HG03159 (cell line): ENCODE measurements around the gene CYB5D1.

ENCODE experiments used
- ATAC-seq: cut with Tn5 transposase; IDR thresholded peaks from one replicate; pipeline ENCODE4 v1.9.1; 2021; ENCODE audit warnings: mild to moderate bottlenecking, moderate library complexity; ENCODE audit not compliant: unreplicated experiment

CYB5D1 gene

GRCh38 chr17:7833795-7834541 is 23.8 kb upstream of the CYB5D1 start, which contains the start of gene KDM6B:
Gene KDM6B (plus strand): TSS chr17:7834217. CDS start chr17:7845555, 11,338 bp downstream.
- peak; percentile 51 for ATAC-seq

GRCh38 chr17:7834542-7834956 is 23.3 kb upstream of the CYB5D1 start:
- ATAC-seq = no peak

DNA sequence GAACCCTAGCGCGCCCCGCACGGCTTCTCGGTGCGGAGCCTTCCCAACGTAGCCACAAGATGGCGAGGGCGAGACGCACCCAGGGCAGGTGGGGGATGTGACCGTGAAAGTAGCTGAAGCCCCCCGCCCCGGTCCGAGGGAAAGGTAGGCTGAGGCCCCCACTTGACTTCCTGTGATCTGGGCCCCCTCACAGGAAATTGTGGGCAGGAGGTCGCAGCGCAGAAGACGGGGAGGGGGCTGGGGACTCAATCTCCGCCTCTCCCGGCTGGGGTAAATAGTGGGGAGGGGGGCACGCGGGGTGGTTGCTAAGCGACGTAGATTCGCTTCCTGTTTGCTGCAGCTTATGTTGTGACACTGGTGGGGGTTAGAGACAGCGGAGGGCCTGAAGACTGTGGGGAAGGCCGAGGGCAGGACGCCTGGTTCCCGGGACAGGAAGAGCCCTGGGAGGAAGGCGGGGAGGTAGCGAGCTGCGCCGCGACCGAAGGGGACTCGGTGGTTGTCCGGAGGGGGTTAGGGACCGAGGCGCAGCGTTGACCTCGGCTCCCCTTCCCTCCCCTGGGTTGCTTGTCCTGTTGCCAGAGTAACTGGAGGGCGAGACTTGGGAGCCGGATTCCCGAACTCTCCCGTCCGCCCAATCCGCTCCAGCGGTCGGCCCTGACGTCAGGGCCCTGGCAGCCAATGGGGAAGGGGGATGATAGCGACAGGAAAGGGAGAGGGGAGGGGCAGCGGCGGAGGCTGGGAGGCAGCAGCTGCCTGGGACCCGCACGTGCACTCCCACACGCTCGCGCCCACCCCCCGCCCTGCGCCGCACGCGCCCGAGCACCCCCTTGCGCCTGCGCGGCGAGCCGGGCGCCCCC is 22.6 kb upstream of the CYB5D1 start:
- ATAC-seq = peak; percentile 37

DNA sequence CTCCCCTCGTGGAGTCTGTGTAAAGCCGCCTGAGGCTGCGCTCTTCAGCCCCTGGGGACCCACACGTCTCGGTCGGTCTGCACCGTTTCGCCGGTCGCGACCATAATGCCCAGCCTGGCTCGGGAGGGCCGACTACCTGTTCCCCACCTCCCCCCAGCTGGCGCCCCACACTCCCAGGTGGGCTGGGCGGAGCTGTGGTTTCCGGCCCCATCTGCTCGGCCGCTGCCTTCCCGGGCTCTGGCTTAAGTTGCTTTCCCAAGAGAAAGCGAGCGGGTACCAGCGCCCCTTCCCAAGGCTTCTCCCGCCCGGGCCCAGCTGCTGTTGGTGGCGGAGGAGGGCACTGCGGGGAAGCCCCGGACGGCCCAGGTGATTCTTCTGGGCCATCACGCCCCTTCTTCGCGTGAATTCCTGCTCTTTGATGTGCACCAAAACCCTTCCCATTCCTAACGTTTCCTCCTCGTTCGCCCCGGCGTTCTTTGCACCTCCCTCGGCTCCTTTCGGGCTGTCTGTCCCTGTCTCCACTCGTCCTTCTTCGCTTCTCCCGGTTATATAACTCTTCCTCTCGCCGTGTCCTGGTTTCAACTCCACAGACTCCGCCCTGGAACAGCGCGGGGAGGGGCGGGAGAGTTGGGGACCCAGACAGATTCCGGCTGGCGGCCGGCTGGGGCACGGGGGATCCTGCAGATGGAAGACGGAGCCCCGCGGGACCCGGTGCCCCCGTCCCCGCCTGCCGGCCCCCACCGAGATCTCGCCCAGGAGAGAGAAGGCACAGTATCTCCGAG is 21.8 kb upstream of the CYB5D1 start:
- ATAC-seq = peak; percentile 22

GRCh38 chr17:7836596-7837407 is 21.0 kb upstream of the CYB5D1 start:
- ATAC-seq = no peak

GRCh38 chr17:7837408-7838088 is 20.3 kb upstream of the CYB5D1 start:
- no peak for ATAC-seq

DNA sequence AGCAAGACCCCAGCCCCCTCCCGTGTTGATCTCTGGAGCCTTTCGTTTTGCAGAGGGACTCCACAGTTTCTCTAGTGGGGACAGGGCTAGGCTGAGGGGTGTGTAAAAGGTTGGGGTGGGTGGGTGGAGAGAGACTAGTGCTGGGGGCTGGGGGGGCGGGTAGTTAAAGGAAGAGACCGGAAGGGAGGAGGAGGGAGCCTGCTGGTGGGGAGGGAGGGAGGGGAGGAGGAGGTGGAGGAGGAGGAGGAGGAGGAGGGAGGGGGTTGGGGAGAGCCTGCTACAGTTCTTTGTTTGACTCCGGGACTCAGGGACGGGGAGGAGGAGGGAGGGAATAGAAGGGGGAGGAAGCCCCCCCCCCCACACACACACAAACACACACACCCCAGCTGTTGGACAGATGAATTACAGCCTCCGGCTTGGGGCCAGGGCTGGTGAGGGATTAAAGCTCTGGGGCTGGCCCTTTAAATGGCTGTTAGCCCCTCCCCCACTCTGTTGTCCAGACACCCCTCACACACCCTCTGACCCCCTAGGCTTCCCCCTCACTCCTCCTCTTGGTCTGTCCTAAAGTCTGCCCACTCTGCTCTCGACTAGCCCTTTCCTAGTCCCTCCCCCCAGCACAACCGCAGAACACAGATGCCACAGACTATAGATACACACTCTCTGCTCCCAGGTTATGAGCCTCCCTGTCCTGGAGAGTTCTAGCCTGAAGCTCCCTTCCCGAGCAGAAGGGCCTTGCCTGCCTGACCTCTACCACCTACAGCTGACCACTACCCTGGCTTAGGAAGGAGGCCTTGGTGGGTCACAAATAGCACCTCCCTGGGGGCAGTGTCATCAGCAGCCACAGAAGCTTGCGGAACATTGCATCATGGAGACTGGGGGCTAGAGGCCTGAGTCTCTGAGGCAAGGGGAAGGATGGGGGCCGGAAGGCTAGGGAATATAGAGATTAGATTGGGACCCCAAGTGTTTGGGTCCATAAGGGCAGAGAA is 19.4 kb upstream of the CYB5D1 start:
- ATAC-seq = no peak

- ATAC-seq = no peak
These were observed 18.5 kb upstream of the CYB5D1 start for GRCh38 chr17:7839190-7839875.

- ATAC-seq = no peak
These were observed 17.9 kb upstream of the CYB5D1 start for GRCh38 chr17:7839876-7840261.

- no peak for ATAC-seq
These were observed 17.4 kb upstream of the CYB5D1 start for GRCh38 chr17:7840441-7840840.

- ATAC-seq = no peak
These were observed 16.9 kb upstream of the CYB5D1 start for GRCh38 chr17:7840875-7841274.

DNA sequence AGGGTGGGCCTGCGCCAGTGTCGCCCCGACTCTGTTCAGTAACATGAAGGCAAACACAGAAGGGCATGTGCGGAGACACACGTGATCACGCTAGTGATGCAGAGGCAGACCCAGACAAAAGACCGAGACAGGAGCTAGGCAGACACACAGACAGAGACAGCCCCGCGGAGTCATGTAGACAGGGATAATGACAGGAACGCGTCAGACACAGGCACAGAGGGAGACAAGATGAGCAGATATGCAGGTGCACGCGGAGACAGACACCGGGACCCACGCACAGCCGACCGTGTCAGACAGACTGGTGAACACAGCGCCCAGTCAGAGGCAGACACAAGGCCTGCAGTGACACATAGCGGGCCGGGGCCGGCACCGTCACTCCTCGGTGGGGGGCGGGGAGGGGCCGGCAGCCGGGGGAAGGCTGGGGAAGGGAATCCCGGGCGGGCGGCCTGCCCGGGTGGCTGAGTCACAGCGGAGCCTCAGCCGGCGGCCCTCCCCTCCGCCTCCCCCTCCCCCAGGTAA is 16.3 kb upstream of the CYB5D1 start:
- ATAC-seq = no peak

DNA sequence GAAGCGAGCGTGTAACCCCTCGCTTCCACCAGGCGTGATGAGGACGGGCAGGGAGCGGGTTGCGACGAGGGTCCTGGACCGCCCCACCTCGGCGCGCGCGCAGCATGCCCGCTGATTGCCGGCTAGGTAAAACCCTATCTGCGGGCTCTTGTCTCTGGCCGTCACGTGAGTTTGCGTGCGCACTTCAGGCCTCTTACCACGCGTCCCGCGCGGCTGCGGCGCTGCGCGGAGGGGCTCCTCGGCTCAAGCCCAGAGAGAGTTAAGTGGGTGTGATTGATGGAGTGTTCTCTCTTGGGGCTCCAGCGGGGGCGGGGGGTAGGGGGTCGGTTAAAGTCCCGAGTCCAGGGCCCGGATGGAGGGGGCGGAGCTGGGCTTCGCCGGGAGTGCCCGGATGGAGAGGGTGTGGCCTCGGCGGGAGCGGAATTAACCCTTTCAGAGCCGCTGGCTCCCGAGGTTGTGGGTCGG is 15.9 kb upstream of the CYB5D1 start:
- ATAC-seq = no peak

DNA sequence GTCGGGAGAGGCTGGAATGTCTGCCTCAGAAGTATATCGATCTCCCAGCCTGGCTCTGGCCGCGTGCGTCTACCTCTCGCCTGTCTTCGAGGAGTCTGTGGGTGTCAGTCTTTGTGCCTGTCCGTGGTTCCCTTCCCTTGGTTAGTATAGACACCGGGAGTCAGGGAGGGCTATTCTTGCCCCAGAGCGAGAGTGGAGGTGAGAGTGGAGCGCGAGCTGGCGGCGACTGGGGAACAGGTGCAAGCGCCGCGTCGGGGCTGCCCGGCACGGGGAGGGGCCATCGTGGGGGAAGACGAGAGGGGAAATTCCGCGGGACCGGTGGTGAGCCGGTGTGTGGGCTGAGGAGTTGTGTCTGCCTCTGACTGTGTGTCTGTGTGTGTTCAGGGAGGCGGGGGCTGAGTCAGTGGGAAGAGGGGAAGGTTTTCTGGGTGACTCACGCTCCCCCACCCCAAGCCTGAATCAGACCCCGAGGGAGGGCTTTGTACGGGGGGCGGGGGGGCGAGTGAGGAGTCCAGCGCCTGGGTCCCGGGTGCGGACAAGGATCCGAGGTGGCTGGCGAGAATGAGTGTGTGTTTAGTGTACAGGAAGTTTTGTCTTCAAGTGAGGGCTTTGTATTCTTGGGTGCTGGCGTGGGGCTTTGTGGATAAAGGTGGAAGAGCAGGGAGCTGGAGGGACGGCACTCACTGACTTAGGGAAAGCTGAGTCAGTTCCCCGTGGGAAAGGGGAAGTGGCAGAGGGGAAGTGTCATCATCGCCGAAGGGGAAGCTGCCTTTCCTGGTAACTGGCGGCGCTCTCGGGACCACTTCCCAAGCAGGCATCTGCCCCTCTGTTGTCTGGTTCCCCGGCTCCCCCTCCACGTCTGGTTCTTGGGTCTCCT is 15.2 kb upstream of the CYB5D1 start:
- ATAC-seq = no peak

DNA sequence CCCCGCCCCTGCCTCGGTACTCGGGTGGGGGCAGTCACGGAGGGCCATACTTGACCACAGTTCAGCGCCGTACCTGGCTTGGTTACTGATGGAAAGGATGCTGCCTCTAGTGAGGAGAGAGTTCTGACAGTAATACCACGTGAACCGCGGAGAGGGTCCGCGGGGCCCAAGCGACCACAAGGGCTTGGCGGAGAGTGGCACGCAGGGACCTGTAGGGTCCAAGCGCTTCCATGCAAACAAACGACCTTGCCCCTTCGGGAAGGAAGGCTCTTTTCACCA is 14.6 kb upstream of the CYB5D1 start:
- ATAC-seq = no peak

DNA sequence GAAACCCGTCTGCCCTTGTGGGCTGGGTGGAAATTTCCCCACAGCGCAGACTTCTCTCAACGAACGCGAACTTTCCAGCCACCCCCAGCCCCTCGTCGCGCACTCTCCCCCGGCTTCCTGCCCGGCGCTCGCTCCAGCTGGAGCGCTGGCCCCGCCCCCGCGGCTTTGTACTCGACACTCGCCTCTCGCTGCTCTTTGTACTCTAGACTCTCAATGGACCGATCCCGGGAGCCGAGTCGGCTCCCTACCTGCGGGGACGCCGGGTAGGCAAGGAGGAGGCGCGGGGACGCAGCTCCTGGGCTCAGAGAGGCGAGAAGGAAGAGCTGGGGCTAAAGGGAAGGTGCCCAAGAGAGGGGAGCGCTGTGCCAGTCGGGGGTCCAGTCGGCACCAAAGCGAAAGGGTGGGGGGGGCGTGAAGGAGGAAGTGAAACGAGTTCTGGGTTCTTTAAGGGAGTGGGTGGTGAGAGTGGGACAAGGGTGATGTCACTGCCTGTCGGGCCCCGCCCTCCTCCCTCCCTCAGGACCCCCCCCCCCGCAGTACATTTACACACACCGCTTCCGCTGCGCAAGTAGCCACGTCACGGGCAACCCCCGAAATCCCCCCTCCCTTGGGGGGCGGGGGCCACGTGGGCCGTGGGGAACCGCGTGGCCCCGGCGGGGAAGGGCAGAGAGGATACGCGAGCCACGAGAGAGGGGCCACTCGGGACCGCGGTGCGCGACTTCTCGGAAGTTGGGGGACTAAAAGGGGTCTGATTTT is 14.1 kb upstream of the CYB5D1 start:
- peak; percentile 25 for ATAC-seq
